Liver (tissue), 9 donors: ENCODE results near the gene SPATC1L. TPM values are rescaled to one million over a fixed set of nuclear protein-coding genes. Genes with fewer than 3 reads are reported as not detected.

ENCODE experiments used
- DNase-seq: peaks from one replicate; pipeline ENCODE4 v3.0.0-alpha.2; 2017; ENCODE audit warnings: low spot score
- H3K27ac ChIP-seq, 2 donors: one replicate each; pipeline ENCODE4 v1.7.0; 2013; ENCODE audit warnings: inconsistent platforms in 2 of 2, low read length in 2 of 2, control low read depth in 1 of 2, low read depth in 1 of 2, mild to moderate bottlenecking in 1 of 2
- H3K27me3 ChIP-seq, 4 donors: one replicate each; pipeline versions ENCODE4 v1.6.1 to v1.7.0; 2013; ENCODE audit warnings: low read length in 3 of 4, inconsistent platforms in 1 of 4, mild to moderate bottlenecking in 1 of 4, moderate library complexity in 1 of 4; ENCODE audit not compliant: control insufficient read depth in 4 of 4, insufficient read depth in 4 of 4
- H3K36me3 ChIP-seq, 4 donors: one replicate each; pipeline versions ENCODE4 v1.6.1 to v1.7.0; 2013; ENCODE audit warnings: low read length in 3 of 4, mild to moderate bottlenecking in 3 of 4, low read depth in 1 of 4, moderate library complexity in 1 of 4; ENCODE audit not compliant: control insufficient read depth in 4 of 4, insufficient read depth in 3 of 4
- H3K4me1 ChIP-seq, 4 donors: one replicate each; pipeline versions ENCODE4 v1.6.1 to v1.7.0; 2013; ENCODE audit warnings: low read length in 3 of 4, mild to moderate bottlenecking in 3 of 4, moderate library complexity in 1 of 4; ENCODE audit not compliant: control insufficient read depth in 4 of 4, insufficient read depth in 4 of 4
- H3K4me3 ChIP-seq, 3 donors: one replicate each; pipeline versions ENCODE4 v1.6.1 to v1.7.0; 2013; ENCODE audit warnings: low read length in 3 of 3, control low read depth in 1 of 3, low read depth in 1 of 3, mild to moderate bottlenecking in 1 of 3
- H3K9ac ChIP-seq, 2 donors: one replicate each; pipeline ENCODE4 v1.7.0; 2013; ENCODE audit warnings: low read length in 2 of 2, mild to moderate bottlenecking in 2 of 2, moderate library complexity in 2 of 2, control low read depth in 1 of 2, low read depth in 1 of 2
- H3K9me3 ChIP-seq, 4 donors: one replicate each; pipeline versions ENCODE4 v1.6.1 to v1.7.0; 2013; ENCODE audit warnings: low read length in 3 of 4; ENCODE audit not compliant: control insufficient read depth in 4 of 4
- ATF3 ChIP-seq: IDR thresholded peaks from 2 replicates; pipeline ENCODE4 v1.6.1; 2016; ENCODE audit warnings: antibody characterized with exemption
- CTCF ChIP-seq: fragments of 150-350 bp; IDR thresholded peaks from 2 replicates; pipeline ENCODE4 v1.5.1; 2017; ENCODE audit warnings: improper control_type of control experiment, low read depth, low read length; ENCODE audit not compliant: missing input control
- EGR1 ChIP-seq, 2 donors: IDR thresholded peaks; 2 replicates each; pipeline ENCODE4 v1.6.1; 2016 to 2018; ENCODE audit warnings: antibody characterized with exemption in 2 of 2, low read depth in 2 of 2
- FOXA2 ChIP-seq: IDR thresholded peaks from 2 replicates; pipeline ENCODE4 v1.6.1; 2016; ENCODE audit warnings: antibody characterized with exemption
- GABPA ChIP-seq, 2 donors: IDR thresholded peaks in 1 of 2; conservative IDR thresholded peaks in 1 of 2; 2 replicates each; pipeline ENCODE4 v1.6.1; 2016; ENCODE audit warnings: antibody characterized with exemption in 2 of 2, mild to moderate bottlenecking in 1 of 2, moderate library complexity in 1 of 2
- HNF4A ChIP-seq, 2 donors: conservative IDR thresholded peaks; 2 replicates each; pipeline ENCODE4 v1.6.1; 2016; ENCODE audit warnings: antibody characterized with exemption in 2 of 2, mild to moderate bottlenecking in 2 of 2
- HNF4G ChIP-seq: IDR thresholded peaks from 2 replicates; pipeline ENCODE4 v1.6.1; 2016; ENCODE audit warnings: antibody characterized with exemption
- JUND ChIP-seq, 2 donors: IDR thresholded peaks; 2 replicates each; pipeline ENCODE4 v1.6.1; 2016; ENCODE audit warnings: antibody characterized with exemption in 2 of 2
- MAX ChIP-seq: IDR thresholded peaks from 2 replicates; pipeline ENCODE4 v1.6.1; 2016; ENCODE audit warnings: antibody characterized with exemption
- NR2F2 ChIP-seq: IDR thresholded peaks from 2 replicates; pipeline ENCODE4 v1.6.1; 2016; ENCODE audit warnings: antibody characterized with exemption
- RAD21 ChIP-seq, 2 donors: IDR thresholded peaks; 2 replicates each; pipeline ENCODE4 v1.6.1; 2016; ENCODE audit warnings: antibody characterized with exemption in 2 of 2, mild to moderate bottlenecking in 2 of 2
- REST ChIP-seq: IDR thresholded peaks from 2 replicates; pipeline ENCODE4 v1.6.1; 2016; ENCODE audit warnings: antibody characterized with exemption, mild to moderate bottlenecking
- RXRA ChIP-seq, 2 donors: IDR thresholded peaks; 2 replicates each; pipeline ENCODE4 v1.6.1; 2017 to 2018; ENCODE audit warnings: antibody characterized with exemption in 2 of 2, mild to moderate bottlenecking in 1 of 2
- SP1 ChIP-seq: IDR thresholded peaks from 2 replicates; pipeline ENCODE4 v1.6.1; 2018; ENCODE audit warnings: antibody characterized with exemption, mild to moderate bottlenecking
- TAF1 ChIP-seq: conservative IDR thresholded peaks from 2 replicates; pipeline ENCODE4 v1.6.1; 2016; ENCODE audit warnings: antibody characterized with exemption, mild to moderate bottlenecking
- YY1 ChIP-seq: IDR thresholded peaks from 2 replicates; pipeline ENCODE4 v1.6.1; 2016; ENCODE audit warnings: antibody characterized with exemption, mild to moderate bottlenecking
- ZBTB33 ChIP-seq: IDR thresholded peaks from 2 replicates; pipeline ENCODE4 v1.6.1; 2016; ENCODE audit warnings: antibody characterized with exemption
- WGBS: extraction: QIAGEN DNeasy Blood & Tissue Kit; methylation state at CpG from one replicate; pipeline ENCODE4 v1.1.7; 2013; 5-methylcytosine and 5-hydroxymethylcytosine counted together
- polyA plus RNA-seq, 2 donors: library from polyadenylated mRNA; stranded (reverse) in 1 of 2; unstranded in 1 of 2; fragments of 200-250 nt in 1 of 2; fragments of >200 nt in 1 of 2; fragmentation: Nextera tagmentation in 1 of 2; extraction: Ambion mirVana in 1 of 2; gene quantifications; one replicate each; pipeline versions ENCODE4 v1.2.1 to v1.2.3, GENCODE V29; 2013 to 2015
- total RNA-seq, 2 donors: library from RNA; depleted of rRNA; stranded (reverse); fragments of >200 nt; gene quantifications; one replicate each; pipeline ENCODE4 v1.2.3, GENCODE V29; 2014
- donor health status: healthy.
- donor health status: healthy.
- donor health status: healthy.
- donor health status: healthy.
- donor health status: healthy.

SPATC1L gene
- total and polyA plus RNA-seq, 4 donors = 0.33 to 3.5 (median 0.79) TPM

GRCh38 chr21:46205166-46205565, 20.9 kb upstream of the SPATC1L start:
- no peaks in the 10 kb centered on the region for H3K27me3 ChIP-seq
- no peak overlapping the region for H3K27ac ChIP-seq
- H3K4me3 ChIP-seq = no peak overlapping the region
- H3K36me3 ChIP-seq = peaks cover 16 to 74% (median 34%) of the 10 kb centered on the region in 4 donors
- TF ChIP-seq MAX = no peak
- no peak for TF ChIP-seq EGR1 (IDR thresholded peaks at IDR 0.05; ENCODE audit: low read depth in 2 of 2)
- no peak for TF ChIP-seq GABPA (IDR thresholded peaks at IDR 0.05 in 1 of 2, conservative IDR thresholded peaks at IDR 0.05 in 1 of 2)
- no peak for TF ChIP-seq ZBTB33
- TF ChIP-seq CTCF = no peak
- no peak for TF ChIP-seq HNF4A (conservative IDR thresholded peaks at IDR 0.05)
- no peak for TF ChIP-seq JUND (IDR thresholded peaks at IDR 0.05)
- no peak for TF ChIP-seq FOXA2
- no peak for TF ChIP-seq RAD21 (IDR thresholded peaks at IDR 0.05)
- TF ChIP-seq RXRA (IDR thresholded peaks at IDR 0.05) = no peak
- TF ChIP-seq TAF1 = no peak
- no peak for TF ChIP-seq ATF3
- no peak for TF ChIP-seq HNF4G
- no peak for TF ChIP-seq YY1
- TF ChIP-seq REST = no peak
- no peak for TF ChIP-seq NR2F2
- 93% methylated on average over 18 of the region's 18 CpGs for WGBS
- H3K4me1 ChIP-seq = no peaks in the 10 kb centered on the region
- DNase-seq = no peak
- H3K9me3 ChIP-seq = no peaks in the 10 kb centered on the region
- H3K9ac ChIP-seq = no peak overlapping the region

GRCh38 chr21:46203203-46203600, 18.9 kb upstream of the SPATC1L start:
- whole genome bisulfite sequencing = 98% methylated on average over 8 of the region's 8 CpGs
- no peak for TF ChIP-seq SP1
- no peak for TF ChIP-seq HNF4A (conservative IDR thresholded peaks at IDR 0.05)
- no peak for TF ChIP-seq MAX
- no peak for TF ChIP-seq TAF1
- TF ChIP-seq RXRA (IDR thresholded peaks at IDR 0.05) = no peak
- no peak for TF ChIP-seq NR2F2
- TF ChIP-seq HNF4G = no peak
- Histone ChIP-seq H3K4me1 (no peaks in the 10 kb centered on the region), H3K4me3 (no peak overlapping the region), H3K9me3 (no peaks in the 10 kb centered on the region), H3K27me3 (no peaks in the 10 kb centered on the region), H3K9ac (no peak overlapping the region), H3K36me3 (peaks cover 12 to 65% (median 35%) of the 10 kb centered on the region in 4 donors), H3K27ac (no peak overlapping the region)
- DNase-seq = no peak
